IMR-90 (cell line): ENCODE data around the gene ERG28.

Experiments
- CTCF ChIP-seq: conservative IDR thresholded peaks from 2 replicates; pipeline ENCODE4 v1.5.1; 2012; ENCODE audit warnings: mild to moderate bottlenecking, low read depth, low read length, improper control_type of control experiment
- MAZ ChIP-seq: IDR thresholded peaks from 2 replicates; pipeline ENCODE4 v1.6.1; 2012; ENCODE audit warnings: low read depth, mild to moderate bottlenecking, low read length, improper control_type of control experiment, moderate library complexity, borderline replicate concordance
- NFE2L2 ChIP-seq: fragments of 150-350 bp; IDR thresholded peaks from 2 replicates; pipeline ENCODE4 v1.6.1; 2016; ENCODE audit warnings: low read depth, mild to moderate bottlenecking, low read length
- POLR2A ChIP-seq: IDR thresholded peaks from 2 replicates; pipeline ENCODE4 v1.6.1; 2012; ENCODE audit warnings: mild to moderate bottlenecking, low read depth, low read length
- RAD21 ChIP-seq: IDR thresholded peaks from 2 replicates; pipeline ENCODE4 v1.6.1; 2012; ENCODE audit warnings: low read length, improper control_type of control experiment

- TF ChIP-seq CTCF (no peak), RAD21 (no peak), POLR2A (no peak), NFE2L2 (no peak), MAZ (no peak)
Measured at GRCh38 chr14:75640876-75641275, 19.8 kb downstream of the ERG28 start.
